Pons (tissue), 1 donor: Measurements from ENCODE around the gene PSMB7.

Source experiments
- DNase-seq: peaks from one replicate; pipeline ENCODE4 v3.0.0-alpha.2; 2016; ENCODE audit warnings: low spot score

The PSMB7 gene

DNA sequence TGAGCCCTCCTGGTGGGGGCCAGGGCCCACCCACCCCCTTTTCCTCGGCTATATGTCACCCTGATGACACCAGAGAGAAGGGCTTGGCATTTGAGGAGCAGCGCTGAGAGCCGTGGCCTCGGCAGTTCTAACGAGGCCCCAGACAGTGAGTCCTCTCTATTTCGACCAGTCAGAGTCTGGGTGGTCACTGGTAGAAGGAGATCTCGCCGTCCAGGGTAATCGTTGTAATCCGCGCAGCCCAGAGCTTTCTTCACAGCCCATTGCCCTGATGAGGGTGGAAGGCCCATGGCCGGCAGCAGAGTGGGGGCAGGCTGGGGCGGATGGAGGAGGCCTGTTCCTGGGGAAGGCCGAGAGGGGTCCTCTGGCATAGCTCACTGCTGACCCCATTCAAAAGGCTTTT, 70.2 kb downstream of the PSMB7 start:
- DNase-seq, result no peak

DNA sequence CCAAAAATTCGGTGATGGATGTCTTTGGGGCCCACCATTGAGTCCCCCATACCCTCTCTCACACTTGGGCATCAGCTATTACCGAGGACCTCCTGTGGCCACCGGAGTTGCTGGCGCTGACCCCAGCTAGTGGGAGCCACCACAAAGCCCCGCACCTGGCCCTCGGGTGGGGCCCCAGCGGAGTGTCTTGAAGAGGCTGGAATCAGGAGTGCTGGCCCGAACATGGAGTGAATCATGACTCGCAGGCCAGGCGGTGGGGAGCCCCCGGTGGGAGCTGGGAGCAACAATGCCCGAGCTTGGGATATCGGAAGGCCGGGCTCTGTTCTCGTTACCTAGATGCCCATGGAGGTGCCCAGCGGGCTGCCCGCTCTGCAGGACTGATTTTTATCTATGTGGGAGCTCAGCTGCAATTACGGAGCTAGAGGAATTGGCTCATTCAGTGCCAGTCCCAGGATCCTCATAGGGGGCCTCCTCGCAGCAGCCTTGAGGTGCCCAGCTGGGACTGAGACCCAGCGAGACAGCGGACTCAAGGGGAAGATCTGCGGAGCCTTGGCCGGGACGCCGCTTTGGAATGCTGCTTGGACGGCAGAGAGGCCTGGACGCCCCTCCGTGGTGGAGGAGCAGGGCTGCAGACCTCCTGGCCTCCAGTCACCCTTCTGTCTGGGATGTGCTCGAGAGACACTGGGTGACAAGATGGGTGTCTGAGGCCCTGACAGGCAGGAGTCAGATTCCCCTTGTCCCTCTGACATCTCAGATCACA, 70.8 kb downstream of the PSMB7 start:
- DNase-seq, result no peak

DNA sequence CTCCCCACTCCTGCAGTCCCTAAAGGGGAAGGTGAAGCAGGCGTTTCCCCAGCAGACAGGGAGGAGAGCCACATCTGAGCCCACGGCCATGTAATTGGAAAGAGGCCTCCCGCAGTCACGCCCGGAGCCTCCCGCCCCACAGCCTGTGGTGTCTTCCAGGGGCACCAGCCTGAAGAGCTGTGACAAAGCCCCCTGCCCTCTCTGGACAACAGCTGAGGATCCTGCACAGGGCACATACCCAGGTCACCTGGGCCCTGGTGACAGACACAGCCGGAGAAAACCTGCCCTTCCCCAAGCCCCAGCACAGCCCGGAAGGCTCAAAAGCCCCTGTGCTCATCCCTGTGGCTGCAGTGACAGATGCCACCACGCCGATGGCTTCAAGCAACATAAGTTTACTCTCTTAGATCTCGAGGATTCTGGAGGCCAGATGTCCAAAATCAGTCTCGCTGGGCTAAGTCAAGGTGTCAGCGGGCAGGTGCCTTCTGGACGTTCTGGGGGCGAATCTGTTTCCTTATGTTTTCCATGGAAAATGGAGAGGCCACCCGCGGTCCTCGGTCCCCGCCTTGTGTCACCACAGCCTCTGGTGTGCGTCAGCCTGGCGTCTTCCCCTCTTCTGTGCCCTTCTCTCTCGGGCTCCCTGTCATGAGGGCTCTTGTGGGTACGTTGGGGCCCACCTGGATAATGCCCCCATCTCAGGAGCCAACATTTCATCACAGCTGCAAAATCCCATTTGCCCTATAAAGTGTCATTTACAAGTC, 71.5 kb downstream of the PSMB7 start:
- no peak for DNase-seq

DNA sequence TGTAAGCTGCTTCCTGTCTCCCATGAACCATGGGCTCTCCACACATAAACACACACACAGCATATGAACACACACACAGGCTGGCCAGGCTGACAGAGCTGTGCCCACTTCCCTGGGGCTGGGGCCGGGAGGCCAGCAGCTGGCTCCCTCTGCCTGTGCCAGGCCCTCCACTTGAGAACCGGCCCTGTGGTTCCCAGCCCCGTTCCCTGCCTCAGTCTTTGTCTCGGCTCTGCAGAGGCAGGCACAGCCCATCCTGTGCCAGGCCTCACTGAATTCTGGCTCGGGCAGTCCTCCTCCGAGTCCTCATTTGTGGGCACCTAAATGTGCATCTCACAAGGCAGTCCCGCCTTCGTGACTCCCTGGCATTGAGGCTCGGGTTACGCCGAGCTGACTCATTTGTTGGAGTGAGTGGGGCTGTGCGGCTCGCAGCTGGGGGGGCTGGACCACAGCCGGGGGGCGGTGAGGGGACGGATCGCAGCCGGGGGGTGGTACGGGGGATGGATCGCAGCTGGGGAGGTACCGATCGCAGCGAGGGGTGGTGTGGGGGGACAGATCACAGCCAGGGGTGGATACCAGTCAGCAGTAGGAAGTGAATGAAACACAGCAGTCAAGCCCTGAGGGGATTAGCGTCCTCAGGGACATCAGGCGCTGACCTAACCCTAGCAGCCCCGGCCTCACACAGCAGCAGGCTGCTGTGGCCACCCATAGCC, 72.3 kb downstream of the PSMB7 start:
- peak; percentile 61 for DNase-seq

DNA sequence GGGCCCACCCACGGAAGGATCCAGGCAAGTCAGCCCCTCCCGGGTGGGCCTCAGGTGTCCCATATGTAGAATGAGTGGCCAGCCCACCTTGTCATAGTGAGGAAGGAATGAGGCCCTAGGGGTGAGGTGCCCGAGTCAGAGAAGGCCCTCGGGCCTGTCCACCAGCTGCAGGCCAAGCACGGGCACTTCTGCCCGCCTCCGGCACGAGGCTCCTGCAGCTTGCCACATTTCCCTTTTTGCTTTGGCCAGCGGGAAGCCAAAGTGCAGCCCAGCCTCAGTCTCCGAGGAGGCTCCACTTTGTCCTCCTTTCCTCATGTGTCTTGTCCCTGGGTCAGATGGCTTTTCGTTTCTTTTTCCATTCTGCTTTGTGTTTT, 72.9 kb downstream of the PSMB7 start:
- DNase-seq, result no peak

DNA sequence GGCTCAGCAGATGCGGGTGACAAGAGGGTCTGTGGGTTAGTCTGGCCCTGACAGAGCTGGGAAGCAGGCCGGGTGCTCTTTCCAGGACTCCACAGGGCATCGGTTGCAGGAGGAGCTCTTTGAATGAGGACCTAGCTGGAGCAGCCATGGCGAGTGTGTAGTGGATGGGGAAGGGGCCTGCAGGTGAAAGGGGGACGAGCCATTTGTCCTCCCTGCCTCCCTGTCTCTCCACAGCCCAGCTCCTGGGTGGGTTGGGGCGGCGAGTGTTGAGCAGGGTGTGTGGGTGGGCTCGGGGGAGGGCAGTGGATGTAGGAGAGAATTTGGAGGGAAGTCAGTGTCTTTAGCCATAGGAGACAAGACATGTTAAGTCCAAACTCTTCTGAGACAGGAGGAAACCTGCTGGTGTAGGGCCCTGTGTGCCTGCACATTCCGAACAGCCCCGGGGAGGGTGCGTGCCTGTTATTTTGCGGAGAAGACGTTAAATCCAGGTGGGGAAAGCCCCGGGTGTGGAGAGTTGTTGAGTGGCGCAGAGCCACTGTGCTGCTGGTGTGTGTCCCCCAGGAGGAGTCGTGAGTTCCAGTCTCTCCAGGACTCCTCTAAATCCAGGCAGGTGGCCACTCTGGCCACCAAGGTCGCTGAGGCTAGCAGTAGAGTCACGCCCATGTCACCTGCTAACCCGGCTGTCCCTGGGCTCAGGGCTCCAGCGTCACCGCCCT, 73.6 kb downstream of the PSMB7 start:
- no peak for DNase-seq

DNA sequence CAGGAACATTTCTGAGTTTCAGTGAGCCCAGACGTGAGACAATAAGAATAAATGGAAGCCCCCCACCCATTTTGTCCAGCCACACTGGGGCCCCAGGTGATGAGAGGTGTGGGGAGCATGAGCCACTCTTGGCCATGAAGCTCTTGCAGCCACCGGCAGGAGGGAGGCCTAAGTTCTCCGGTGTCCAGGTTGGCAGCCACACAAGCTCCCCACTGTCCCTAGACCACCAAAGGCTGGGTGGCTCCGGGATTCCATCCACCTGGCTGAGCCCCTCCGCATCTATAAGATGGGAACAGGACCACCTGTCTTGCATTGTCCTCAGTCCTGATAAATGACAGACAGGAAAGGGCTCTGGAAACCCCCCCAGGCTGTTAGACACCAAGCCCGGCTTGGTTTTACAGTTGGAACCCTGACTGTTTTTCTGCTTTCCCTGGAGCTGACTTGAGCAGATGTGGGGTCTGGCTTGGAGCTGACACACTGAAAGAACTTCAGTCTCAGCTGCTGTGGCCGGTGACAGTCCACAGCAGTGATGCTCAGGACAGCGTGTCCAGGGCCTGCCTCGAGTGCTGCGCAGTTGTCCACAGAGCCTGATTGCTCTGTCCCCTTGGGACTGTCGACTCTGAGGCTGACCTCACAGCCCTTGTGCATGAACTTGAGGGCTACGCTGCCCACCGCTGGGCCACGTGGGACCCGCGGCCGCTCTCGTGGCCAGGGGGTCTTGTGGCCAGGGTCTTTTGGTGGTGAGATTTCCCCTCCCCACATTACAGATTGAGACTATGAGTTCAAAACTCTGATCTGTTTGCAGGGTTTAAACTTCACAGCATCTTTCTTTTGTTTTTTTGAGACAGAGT, 74.8 kb downstream of the PSMB7 start:
- no peak for DNase-seq

DNA sequence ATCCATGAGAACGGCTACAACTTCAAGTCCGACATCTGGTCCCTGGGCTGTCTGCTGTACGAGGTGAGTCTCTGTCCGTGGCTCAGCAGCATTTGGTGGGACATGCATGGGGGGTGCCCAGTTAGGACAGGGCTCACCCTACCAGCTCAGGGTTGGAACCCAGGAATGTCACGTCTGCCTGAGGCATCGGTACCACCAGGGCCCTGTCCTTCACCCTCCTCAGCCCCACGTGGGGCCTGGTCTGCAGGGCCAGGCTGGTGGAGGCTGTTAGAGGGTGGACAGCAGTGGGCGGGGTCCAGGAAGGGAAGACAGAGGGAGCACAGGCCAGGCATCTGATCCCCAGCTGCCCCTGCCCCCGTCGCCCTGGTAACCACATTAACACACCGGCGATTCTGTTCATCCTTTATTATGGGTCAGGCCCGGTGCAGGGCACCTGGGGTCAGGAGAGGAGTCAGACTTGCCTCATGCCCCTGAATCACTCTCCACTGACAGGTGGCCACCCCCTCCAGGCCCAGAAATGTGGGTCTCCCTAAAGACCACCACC, 75.6 kb downstream of the PSMB7 start:
- DNase-seq, result no peak

DNA sequence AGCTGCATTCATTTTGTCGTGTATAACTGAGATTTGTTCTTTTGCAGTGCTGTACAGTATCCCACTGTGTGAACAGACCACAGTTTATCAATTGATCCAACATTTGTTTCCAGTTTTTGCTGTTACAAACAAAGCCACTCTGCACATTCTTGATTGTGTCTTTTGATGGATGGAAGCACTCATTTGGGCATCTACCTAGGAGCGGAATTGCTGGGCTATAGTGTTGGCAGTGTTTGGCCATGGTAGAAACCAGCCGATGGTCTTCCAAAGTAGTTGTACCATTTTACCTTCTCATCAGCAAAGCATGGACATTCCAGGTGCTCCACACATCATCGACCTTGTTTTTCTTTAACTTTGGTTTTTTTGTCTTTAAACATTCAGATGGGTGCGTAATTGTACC, 77.7 kb downstream of the PSMB7 start:
- DNase-seq, result no peak

DNA sequence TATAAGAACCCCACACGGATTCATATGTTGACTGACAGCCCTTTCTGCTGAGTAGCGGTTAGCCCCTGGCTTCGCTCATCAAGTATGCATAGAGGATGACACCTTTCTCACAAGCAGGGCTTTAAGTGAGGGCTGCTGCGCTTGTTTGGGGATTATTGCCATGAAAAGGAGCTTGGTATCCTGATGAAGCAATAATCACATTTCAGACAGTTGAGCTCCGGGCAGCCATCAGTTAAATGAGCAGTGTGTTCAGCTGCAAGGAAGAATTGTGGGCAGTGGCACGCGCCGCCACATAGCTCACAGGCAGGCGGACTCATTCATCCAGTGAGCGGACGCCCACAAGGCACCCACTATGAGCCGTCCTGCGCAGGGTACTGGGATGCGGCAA, 79.9 kb downstream of the PSMB7 start:
- DNase-seq, result no peak

DNA sequence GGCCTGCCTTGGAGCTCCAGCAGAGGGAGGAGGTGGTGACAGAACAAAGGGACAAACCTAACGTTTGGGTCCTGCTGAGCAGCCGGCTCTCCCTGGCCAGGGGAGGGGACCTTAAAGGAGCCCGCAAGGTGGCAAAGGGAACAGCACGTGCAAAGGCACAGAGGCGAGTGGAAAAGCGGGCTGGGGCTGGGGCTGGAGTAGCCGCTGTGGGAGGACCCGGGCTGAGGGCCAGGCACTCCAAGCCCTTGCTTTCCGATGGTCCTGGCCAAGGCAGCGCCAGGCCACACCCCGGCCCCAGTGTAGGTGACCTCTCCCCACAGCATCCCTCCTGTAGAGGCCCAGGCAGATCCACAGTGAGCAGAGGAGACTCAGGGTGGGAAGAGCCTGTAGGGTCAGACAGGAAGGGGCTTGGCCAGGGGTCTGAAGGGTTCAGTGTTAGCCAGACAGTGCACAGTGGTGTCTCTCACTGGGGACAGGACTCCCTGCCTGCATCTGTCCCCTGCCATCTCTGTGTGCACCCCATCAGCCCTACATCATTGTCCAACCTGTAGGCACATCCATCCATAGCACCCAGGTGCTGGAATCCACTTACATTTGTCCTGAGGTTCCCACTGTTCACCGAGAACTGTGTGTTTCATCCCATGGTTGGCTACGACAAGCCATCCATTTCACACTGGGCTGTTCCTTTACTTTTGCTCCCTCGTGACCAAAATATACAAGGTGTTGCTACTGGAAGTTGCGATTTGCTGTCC, 80.5 kb downstream of the PSMB7 start:
- DNase-seq, result no peak

DNA sequence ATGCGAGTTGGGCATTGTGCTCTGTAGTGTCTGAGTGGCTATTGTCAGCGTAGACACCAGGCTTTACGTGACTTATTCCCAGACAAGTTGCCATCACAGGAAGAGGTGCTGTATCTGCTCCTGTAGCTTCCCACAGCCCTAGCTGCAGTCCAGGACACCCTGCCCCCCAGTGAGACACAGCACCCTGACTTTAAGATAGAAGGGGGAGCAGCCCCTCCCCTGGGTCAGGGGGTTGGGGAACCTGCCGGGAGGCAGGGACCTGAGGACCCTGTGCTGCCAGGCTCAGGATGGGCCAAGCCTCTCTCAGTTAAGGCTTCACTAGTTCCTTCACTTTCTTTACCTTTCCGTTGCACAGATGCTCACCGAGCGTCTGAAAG, 82.1 kb downstream of the PSMB7 start:
- no peak for DNase-seq

DNA sequence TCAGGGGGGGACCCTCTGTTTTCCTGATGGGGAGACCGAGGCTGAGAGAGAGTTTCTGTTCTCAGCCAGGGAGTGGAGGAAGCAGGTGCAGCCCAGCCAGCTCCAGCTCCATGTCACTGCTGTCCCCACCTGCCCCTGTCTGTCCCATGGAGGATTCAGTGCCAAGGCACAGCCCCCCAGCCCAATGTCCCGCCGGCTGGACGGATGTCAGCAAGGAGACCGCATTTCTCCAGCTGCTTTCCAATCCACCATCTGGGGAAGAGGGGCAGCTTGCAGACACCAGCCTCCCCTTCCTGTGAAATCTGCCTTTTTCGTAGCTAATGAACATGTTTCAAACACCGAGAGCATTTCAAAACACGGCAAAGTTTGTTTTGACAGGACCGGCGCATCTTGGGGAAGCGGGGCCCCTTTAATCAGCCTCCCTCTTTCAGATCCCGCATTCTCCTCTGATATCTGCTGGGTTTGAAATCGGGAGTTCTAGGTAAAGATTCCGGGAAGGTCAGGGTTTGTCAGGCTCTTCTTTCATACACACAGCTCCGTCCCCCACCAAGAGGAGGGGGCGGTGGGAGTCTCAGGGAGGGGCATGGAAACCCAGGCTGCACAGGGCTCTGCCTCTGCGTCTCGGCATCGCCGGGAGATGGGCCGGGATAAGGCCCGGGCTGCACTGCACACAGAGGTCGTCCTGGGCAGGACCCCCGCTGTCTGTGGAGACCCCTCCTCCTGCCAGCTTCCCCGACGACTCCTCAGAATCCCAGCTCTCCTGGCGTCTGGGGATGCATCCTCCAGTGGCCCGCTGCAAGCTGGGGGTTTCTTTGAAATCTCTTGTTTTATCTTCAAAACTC, 82.7 kb downstream of the PSMB7 start:
- DNase-seq, result no peak

DNA sequence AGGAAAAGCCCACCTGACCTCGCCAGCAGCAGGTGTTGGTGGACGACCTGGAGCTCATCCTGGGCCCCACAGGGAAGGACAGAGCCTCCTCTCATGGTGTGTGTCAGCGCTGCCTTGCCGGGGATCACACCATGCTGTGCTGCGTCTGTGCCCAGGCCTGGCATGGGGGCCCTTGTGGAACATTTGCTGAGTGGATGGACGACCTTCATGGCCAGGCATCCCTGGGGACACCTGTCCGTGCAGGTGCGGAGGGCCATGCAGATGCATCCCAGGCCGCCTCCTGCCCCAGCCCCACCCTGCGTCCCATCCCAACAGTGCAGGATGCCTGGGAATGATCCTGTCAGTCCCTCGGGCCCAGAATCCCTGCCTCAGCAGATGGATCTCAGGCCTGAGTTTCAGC, 83.7 kb downstream of the PSMB7 start:
- no peak for DNase-seq

DNA sequence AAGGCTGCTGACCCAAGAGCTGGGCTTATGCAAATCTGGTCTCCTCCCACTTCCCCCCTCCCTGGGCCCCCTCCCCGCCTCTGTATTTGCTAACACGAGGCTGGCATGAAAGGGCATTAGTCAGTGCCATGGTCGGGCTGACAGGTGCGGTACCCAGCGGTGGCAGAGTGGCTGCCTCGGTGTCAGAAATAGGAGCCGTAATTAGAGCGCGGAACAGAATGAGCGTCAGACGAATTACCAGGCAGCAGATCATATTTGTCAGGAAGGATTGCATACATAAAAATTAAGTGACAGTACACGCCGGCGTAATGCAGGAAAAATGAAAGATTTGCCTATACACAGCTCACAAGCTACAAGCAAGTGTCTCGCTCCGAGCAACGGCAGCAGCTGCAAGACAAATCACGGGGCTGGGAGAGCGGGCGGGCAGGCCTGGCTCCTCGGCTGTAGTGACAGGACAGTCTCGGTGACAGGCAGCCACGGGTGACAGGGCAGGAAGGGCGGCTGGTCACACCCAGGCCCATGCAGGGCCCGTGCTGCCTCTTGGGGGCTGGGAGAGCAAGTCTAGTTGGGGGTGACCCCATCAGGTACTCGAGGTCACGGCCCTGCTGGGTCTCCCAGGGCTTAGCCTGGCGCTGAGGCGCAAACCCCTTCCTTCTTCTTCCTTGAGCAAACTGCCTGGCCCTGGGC, 85.1 kb downstream of the PSMB7 start:
- no peak for DNase-seq

DNA sequence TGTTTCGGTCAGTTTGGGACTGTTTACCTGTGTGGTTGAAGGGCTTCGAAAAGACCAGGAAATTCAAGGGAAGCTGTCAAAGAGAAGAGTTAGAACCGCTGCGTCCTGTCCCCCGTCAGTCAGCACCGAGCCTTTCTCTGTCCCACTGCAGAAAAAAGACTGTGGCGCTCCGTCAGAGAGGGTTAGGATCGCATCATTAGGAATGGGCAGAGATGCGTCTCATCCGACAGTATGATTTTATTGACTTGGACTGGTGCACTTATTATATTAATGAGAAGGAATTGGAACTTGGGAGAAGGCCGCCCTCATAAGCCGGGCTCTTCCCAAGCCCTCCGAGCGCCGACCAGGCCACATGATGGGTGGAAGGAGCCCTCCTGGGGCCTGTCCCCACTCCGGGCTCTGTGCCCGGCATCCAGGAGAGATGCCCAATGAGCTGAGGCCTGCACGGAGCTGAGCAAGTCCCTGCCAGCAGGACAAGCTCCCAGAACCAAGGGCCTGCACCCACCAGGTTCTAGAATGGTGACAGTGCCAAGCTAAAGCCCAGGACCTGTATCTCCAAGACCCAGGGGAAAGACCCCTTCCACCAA, 85.9 kb downstream of the PSMB7 start:
- peak; percentile 36 for DNase-seq

DNA sequence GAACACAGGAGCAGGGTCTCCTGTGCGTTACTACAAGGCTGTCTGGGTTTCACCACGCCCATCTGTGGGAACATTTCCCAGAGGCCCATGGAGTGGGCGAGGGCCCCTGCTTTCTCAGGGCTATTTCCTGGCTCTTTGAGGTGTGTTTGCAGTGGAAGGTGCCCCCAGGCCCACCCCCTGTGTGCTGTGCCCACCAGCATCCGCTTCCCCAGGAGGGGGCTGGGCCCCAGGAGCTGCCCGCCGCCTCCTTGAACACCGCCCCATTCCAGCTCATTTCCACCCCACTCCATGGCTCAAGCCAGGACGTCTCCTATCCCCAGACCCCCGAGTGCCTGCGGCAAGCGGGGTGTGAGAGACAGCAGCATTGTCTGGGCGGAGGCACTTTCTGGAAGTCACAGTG, 87.0 kb downstream of the PSMB7 start:
- no peak for DNase-seq

DNA sequence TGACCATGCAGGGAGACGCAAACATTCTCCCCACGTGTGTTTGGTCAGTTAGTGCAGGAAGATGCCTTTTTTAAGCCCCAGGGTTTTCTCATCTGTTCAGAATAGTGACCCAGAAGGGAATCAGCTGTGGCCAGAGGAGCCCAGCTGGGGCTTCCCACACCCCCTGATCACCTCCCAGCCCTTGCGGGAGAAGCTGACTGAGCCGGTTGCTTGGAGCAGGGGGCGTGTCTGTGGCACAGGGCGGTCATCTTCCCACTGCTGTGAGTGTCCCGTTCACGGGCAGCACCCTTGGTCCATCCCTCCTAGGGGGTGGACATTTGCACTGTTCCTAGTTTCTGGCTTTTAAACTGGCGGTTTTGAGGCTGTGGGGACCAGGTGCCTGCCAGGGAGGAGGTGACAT, 87.8 kb downstream of the PSMB7 start:
- no peak for DNase-seq

DNA sequence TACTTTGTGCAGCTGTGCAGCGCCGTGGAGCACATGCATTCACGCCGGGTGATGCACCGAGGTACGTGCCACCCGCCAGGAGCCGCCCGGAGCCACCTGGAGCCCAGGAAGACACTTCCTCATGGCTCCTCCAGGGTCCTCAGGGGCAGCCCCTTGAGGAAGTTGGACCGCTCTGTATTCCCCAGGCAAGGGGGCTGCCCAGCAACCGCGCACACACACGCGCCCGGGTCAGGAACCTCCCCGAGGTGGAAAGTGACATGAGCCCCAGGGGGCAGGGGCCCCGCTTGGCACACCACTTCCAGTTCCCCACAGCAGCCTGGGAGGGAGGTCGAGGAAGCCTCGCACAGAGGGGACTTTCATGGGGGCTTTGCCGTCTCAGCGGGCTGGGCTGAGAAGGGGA, 88.9 kb downstream of the PSMB7 start:
- DNase-seq, result no peak
